Osteoblast (primary cell): Measurements from ENCODE around the gene XRCC5. TPM values are rescaled to one million over a fixed set of nuclear protein-coding genes. Genes with fewer than 3 reads are reported as not detected.

ENCODE experiments used
- DNase-seq: peaks from one replicate; pipeline ENCODE4 v3.0.0; 2011; ENCODE audit warnings: low spot score, mixed read lengths; ENCODE audit not compliant: insufficient read length; ENCODE audit errors: missing footprints
- H2AFZ ChIP-seq: 2 replicates; pipeline ENCODE4 v1.6.0; 2011; ENCODE audit warnings: mild to moderate bottlenecking, low read length
- H3K27ac ChIP-seq: 2 replicates; pipeline ENCODE4 v1.5.1; 2011; ENCODE audit warnings: mild to moderate bottlenecking, low read depth, low read length, moderate library complexity
- H3K27me3 ChIP-seq: 2 replicates; pipeline ENCODE4 v1.6.0; 2012; ENCODE audit warnings: mild to moderate bottlenecking, control low read depth, inconsistent platforms, low read length, moderate library complexity; ENCODE audit not compliant: insufficient read depth
- H3K36me3 ChIP-seq: 2 replicates; pipeline ENCODE4 v1.5.1; 2011; ENCODE audit warnings: mild to moderate bottlenecking, low read length, control low read depth, moderate library complexity; ENCODE audit not compliant: insufficient read depth
- H3K4me1 ChIP-seq: 2 replicates; pipeline ENCODE4 v1.5.1; 2011; ENCODE audit warnings: mild to moderate bottlenecking, low read length, control low read depth, moderate library complexity; ENCODE audit not compliant: insufficient read depth
- H3K4me2 ChIP-seq: 2 replicates; pipeline ENCODE4 v1.6.0; 2011; ENCODE audit warnings: mild to moderate bottlenecking, low read length; ENCODE audit not compliant: insufficient read depth
- H3K4me3 ChIP-seq: fragments of 200-600 bp; sonication (generic); 3 replicates; pipeline ENCODE4 v1.5.1; 2012; ENCODE audit warnings: mild to moderate bottlenecking, low read length, inconsistent platforms; ENCODE audit not compliant: insufficient read depth
- H3K79me2 ChIP-seq: 2 replicates; pipeline ENCODE4 v1.6.0; 2012; ENCODE audit warnings: mild to moderate bottlenecking, low read length, control low read depth, inconsistent platforms; ENCODE audit not compliant: insufficient read depth
- H3K9me3 ChIP-seq: 2 replicates; pipeline ENCODE4 v1.5.1; 2011; ENCODE audit warnings: low read depth, low read length, control low read depth
- H4K20me1 ChIP-seq: 2 replicates; pipeline ENCODE4 v1.6.0; 2012; ENCODE audit warnings: mild to moderate bottlenecking, low read length, control low read depth; ENCODE audit not compliant: insufficient read depth
- total RNA-seq: library from RNA; depleted of rRNA; stranded (reverse); fragments of >200 nt; gene quantifications from 2 replicates; pipeline ENCODE4 v1.2.3, GENCODE V29; 2012
- TF ChIP-seq, protein P1 (sequence below): IDR thresholded peaks from 2 replicates; pipeline ENCODE4 v1.5.1; 2011; ENCODE audit warnings: mild to moderate bottlenecking, low read depth, low read length, moderate library complexity; ENCODE audit errors: extremely low read depth

XRCC5 gene
- total RNA-seq, 1 donor = 203 TPM

- Histone ChIP-seq H2AFZ (no peak overlapping the region), H3K4me3 (no peak overlapping the region), H3K4me1 (no peaks in the 10 kb centered on the region), H3K9me3 (no peaks in the 10 kb centered on the region), H3K27ac (no peak overlapping the region), H3K27me3 (no peaks in the 10 kb centered on the region), H4K20me1 (no peaks in the 10 kb centered on the region), H3K79me2 (no peaks in the 10 kb centered on the region), H3K4me2 (no peak overlapping the region), H3K36me3 (peaks cover 17% of the 10 kb centered on the region)
- TF ChIP-seq, protein P1, sequence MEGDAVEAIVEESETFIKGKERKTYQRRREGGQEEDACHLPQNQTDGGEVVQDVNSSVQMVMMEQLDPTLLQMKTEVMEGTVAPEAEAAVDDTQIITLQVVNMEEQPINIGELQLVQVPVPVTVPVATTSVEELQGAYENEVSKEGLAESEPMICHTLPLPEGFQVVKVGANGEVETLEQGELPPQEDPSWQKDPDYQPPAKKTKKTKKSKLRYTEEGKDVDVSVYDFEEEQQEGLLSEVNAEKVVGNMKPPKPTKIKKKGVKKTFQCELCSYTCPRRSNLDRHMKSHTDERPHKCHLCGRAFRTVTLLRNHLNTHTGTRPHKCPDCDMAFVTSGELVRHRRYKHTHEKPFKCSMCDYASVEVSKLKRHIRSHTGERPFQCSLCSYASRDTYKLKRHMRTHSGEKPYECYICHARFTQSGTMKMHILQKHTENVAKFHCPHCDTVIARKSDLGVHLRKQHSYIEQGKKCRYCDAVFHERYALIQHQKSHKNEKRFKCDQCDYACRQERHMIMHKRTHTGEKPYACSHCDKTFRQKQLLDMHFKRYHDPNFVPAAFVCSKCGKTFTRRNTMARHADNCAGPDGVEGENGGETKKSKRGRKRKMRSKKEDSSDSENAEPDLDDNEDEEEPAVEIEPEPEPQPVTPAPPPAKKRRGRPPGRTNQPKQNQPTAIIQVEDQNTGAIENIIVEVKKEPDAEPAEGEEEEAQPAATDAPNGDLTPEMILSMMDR = no peak
- DNase-seq = no peak
Observed at GRCh38 chr2:216210701-216211540, 101.8 kb downstream of the XRCC5 start.

DNA sequence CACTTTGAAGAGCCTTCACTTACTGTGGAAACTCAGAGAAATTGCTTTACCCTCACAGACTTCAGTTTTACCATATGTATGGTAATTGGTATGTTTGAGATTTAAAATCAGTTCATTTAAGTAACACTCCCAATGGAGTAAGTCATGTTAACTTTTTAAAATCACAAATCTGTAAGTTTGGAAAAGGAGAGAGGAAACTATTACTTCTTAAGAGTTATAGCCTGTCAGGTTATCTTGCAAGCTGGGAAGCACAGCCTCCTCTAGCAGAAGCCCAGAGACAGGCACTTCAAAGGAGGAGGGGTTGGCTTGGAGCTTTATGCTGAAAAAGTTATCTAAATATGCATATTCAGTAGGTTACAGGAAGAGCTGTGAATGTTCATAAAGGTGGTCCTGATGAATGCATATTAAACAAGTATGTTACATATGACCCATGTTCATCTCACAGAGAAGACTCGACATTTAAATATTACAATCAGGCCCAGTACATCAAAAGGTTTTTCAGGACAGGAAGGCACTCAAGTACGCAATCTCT is 102.5 kb downstream of the XRCC5 start:
- H2AFZ ChIP-seq = no peak overlapping the region

GRCh38 chr2:216214768-216215167 is 105.6 kb downstream of the XRCC5 start:
- DNase-seq = no peak
- TF ChIP-seq, protein P1 = no peak

More for the DNA sequence above, 102.5 kb downstream of the XRCC5 start:
- Histone ChIP-seq H3K27me3 (no peaks in the 10 kb centered on the region), H3K79me2 (no peaks in the 10 kb centered on the region), H3K4me3 (no peak overlapping the region), H3K4me2 (no peak overlapping the region), H3K36me3 (peaks cover 10% of the 10 kb centered on the region), H3K27ac (no peak overlapping the region), H3K9me3 (no peaks in the 10 kb centered on the region), H3K4me1 (peaks cover 3% of the 10 kb centered on the region), H4K20me1 (no peaks in the 10 kb centered on the region)
- no peak for DNase-seq
- TF ChIP-seq, protein P1 = no peak

DNA sequence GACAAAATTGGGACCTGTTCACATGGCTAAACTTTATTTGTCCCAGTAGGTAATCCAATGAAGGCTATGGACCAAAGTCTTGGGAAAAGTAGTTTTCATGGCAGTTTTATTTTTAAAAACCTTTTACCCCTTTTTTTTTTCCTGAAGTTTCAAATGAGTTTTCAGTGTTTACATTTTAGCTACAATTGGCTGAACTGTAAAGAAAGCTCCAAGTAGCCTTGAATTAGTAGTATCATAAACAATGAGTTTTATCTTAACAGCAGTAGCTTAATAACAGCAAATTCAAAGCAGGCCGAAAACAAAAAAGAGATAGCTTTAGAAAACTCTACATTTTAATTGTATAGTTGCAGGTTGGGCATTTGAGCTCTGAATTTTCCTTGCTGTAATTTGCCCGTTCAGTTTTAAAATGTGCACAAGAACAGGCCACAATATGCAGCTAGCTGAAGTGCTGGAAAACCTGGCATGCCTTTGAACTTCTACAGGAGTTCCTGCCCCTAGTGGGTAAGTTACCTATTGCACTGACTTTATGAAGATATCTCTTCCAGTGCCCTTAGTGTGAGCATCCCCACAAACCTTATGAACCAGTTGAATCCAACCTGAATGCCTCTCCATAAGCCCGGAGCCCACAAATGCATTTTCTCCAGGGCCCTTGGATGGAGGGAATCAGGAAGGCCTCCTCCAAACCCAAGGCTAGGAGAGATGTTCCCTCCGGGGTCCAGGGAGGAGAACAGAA is 106.7 kb downstream of the XRCC5 start:
- no peak for DNase-seq
- Histone ChIP-seq H3K27me3 (no peaks in the 10 kb centered on the region), H3K36me3 (no peaks in the 10 kb centered on the region), H3K27ac (no peak overlapping the region), H3K4me1 (peaks cover 18% of the 10 kb centered on the region), H3K4me3 (no peak overlapping the region), H3K9me3 (no peaks in the 10 kb centered on the region), H3K79me2 (no peaks in the 10 kb centered on the region), H2AFZ (no peak overlapping the region), H3K4me2 (no peak overlapping the region), H4K20me1 (no peaks in the 10 kb centered on the region)
- TF ChIP-seq, protein P1 = peak; percentile 44

More at GRCh38 chr2:216214768-216215167, 105.6 kb downstream of the XRCC5 start:
- Histone ChIP-seq H3K79me2 (no peaks in the 10 kb centered on the region), H3K4me2 (no peak overlapping the region), H3K27ac (no peak overlapping the region), H3K4me1 (peaks cover 18% of the 10 kb centered on the region), H3K4me3 (no peak overlapping the region), H2AFZ (no peak overlapping the region), H3K9me3 (no peaks in the 10 kb centered on the region), H3K27me3 (no peaks in the 10 kb centered on the region), H3K36me3 (no peaks in the 10 kb centered on the region), H4K20me1 (no peaks in the 10 kb centered on the region)
